GM12878 (cell line): ENCODE measurements around the gene VSIG10L2. TPM values are rescaled to one million over a fixed set of nuclear protein-coding genes. Genes with fewer than 3 reads are reported as not detected.

Source experiments
- ATAC-seq: fragments of 200-7000 bp; cut with Tn5 transposase; 3 replicates; pipeline ENCODE4 v1.9.1; 2020; ENCODE audit warnings: mild to moderate bottlenecking, moderate library complexity
- BruUV-seq: library from RNA; stranded (reverse); fragments of 400-500 nt; replicated peaks from 2 replicates; lab custom pipeline; 2021; lab: Mats Ljungman, UMichigan
- CTCF ChIA-PET: fragments of 300-600 bp; sonication (Branson Sonifier 250); formaldehyde crosslinking; extraction: SDS; loops from one replicate; lab custom pipeline; 2021; ENCODE audit warnings: inconsistent platforms; lab: Yijun Ruan, JAX
- POLR2A ChIA-PET: fragments of 350-600 bp; formaldehyde crosslinking; extraction: SDS; loops from one replicate; lab custom pipeline; 2021; ENCODE audit warnings: inconsistent platforms; lab: Charles Lee
- RAD21 ChIA-PET: fragments of 300-600 bp; sonication (Branson Sonifier 250); formaldehyde crosslinking; loops from one replicate; lab custom pipeline; 2023; ENCODE audit warnings: antibody characterized with exemption; ENCODE audit not compliant: unreplicated experiment; lab: Charles Lee
- SMC1A ChIA-PET: fragments of 300-600 bp; sonication (Branson Sonifier 250); formaldehyde crosslinking; loops from one replicate; lab custom pipeline; 2023; ENCODE audit not compliant: unreplicated experiment, uncharacterized antibody; lab: Charles Lee
- DNase-seq: peaks from one replicate; pipeline ENCODE4 v3.0.0-alpha.2; 2011; ENCODE audit warnings: low read depth, low spot score
- FAIRE-seq: peaks from 3 replicates; lab custom pipeline; 2011; peaks lifted over from hg19 to GRCh38; lab: Jason Lieb, UNC
- H2AFZ ChIP-seq: 2 replicates; pipeline ENCODE4 v1.6.0; 2011; ENCODE audit warnings: low read depth, low read length, control low read depth; ENCODE audit not compliant: control insufficient read depth
- H3K27ac ChIP-seq: 2 replicates; pipeline ENCODE4 v1.5.1; 2011; ENCODE audit warnings: control low read depth; ENCODE audit not compliant: control insufficient read depth, insufficient read depth
- H3K27me3 ChIP-seq, 2 experiments: replicated peaks in 1 of 2; 2 replicates each; pipeline versions ENCODE4 v1.6.0 to v1.6.1; 2011; ENCODE audit warnings: low read length in 1 of 2; ENCODE audit not compliant: control insufficient read depth in 2 of 2, insufficient read depth in 2 of 2
- H3K36me3 ChIP-seq, 2 experiments: 2 replicates each; pipeline ENCODE4 v1.5.1; 2011; ENCODE audit warnings: low read length in 1 of 2; ENCODE audit not compliant: control insufficient read depth in 2 of 2, insufficient read depth in 2 of 2
- H3K4me1 ChIP-seq: 2 replicates; pipeline ENCODE4 v1.6.1; 2011; ENCODE audit warnings: mild to moderate bottlenecking, low read length, moderate library complexity, mixed read lengths; ENCODE audit not compliant: control insufficient read depth, insufficient read depth
- H3K4me2 ChIP-seq: 2 replicates; pipeline ENCODE4 v1.6.0; 2011; ENCODE audit warnings: control low read depth; ENCODE audit not compliant: control insufficient read depth, insufficient read depth
- H3K4me3 ChIP-seq: fragments of 200-600 bp; sonication (generic); 2 replicates; pipeline ENCODE4 v1.5.1; 2016
- H3K79me2 ChIP-seq: 2 replicates; pipeline ENCODE4 v1.6.0; 2011; ENCODE audit warnings: low read length; ENCODE audit not compliant: control insufficient read depth, insufficient read depth
- H3K9ac ChIP-seq: 2 replicates; pipeline ENCODE4 v1.8.0; 2011; ENCODE audit warnings: low read length, control low read depth, mixed read lengths; ENCODE audit not compliant: control insufficient read depth, insufficient read depth
- H3K9me3 ChIP-seq: replicated peaks from 3 replicates; pipeline ENCODE4 v1.5.1; 2011; ENCODE audit warnings: mild to moderate bottlenecking, low read length; ENCODE audit not compliant: control insufficient read depth, insufficient read depth
- H4K20me1 ChIP-seq: 2 replicates; pipeline ENCODE4 v1.6.0; 2011; ENCODE audit not compliant: control insufficient read depth, insufficient read depth
- BRCA1 ChIP-seq: IDR thresholded peaks from 2 replicates; pipeline ENCODE4 v1.6.1; 2011; ENCODE audit warnings: low read depth, low read length, improper control_type of control experiment
- CUX1 ChIP-seq: IDR thresholded peaks from 2 replicates; pipeline ENCODE4 v1.6.1; 2012; ENCODE audit warnings: improper control_type of control experiment, low read depth, low read length; ENCODE audit not compliant: insufficient replicate concordance
- HSF1 ChIP-seq: fragments of 150-350 bp; IDR thresholded peaks from 2 replicates; pipeline ENCODE4 v1.6.1; 2014; ENCODE audit warnings: mild to moderate bottlenecking, low read depth, low read length
- MEF2B ChIP-seq: fragments of 450-650 bp; IDR thresholded peaks from 2 replicates; pipeline ENCODE4 v1.6.1; 2018; ENCODE audit warnings: mild to moderate bottlenecking, moderate library complexity; ENCODE audit not compliant: partially characterized antibody, poor library complexity, severe bottlenecking
- MXI1 ChIP-seq: fragments of 150-350 bp; IDR thresholded peaks from 2 replicates; pipeline ENCODE4 v1.6.1; 2011; ENCODE audit warnings: low read depth, mild to moderate bottlenecking, inconsistent platforms, low read length, improper control_type of control experiment
- NBN ChIP-seq: fragments of 450-650 bp; IDR thresholded peaks from 2 replicates; pipeline ENCODE4 v1.6.1; 2016
- NR2C2 ChIP-seq: IDR thresholded peaks from 2 replicates; pipeline ENCODE4 v1.6.1; 2011; ENCODE audit warnings: borderline replicate concordance, low read depth; ENCODE audit not compliant: control insufficient read depth, insufficient read length
- PAX5 ChIP-seq: IDR thresholded peaks from 2 replicates; pipeline ENCODE4 v1.6.1; 2011; ENCODE audit warnings: low read depth, low read length, borderline replicate concordance
- PML ChIP-seq: IDR thresholded peaks from 2 replicates; pipeline ENCODE4 v1.6.1; 2012; ENCODE audit warnings: low read length, inconsistent platforms
- RB1 ChIP-seq: fragments of 450-650 bp; formaldehyde crosslinking; IDR thresholded peaks from 2 replicates; pipeline ENCODE4 v1.6.1; 2017; ENCODE audit warnings: mild to moderate bottlenecking, borderline replicate concordance
- RFX5 ChIP-seq: IDR thresholded peaks from 2 replicates; pipeline ENCODE4 v1.6.1; 2011; ENCODE audit warnings: low read depth, low read length, improper control_type of control experiment
- TBL1XR1 ChIP-seq: IDR thresholded peaks from 2 replicates; pipeline ENCODE4 v1.6.1; 2012; ENCODE audit warnings: low read depth, low read length, improper control_type of control experiment
- ZNF384 ChIP-seq: IDR thresholded peaks from 2 replicates; pipeline ENCODE4 v1.6.1; 2012; ENCODE audit warnings: low read depth, mild to moderate bottlenecking, low read length, improper control_type of control experiment, borderline replicate concordance
- WGBS: methylation state at CpG from one replicate; pipeline ENCODE4 v1.1.6; 2016; ENCODE audit warnings: low lambda C conversion rate; ENCODE audit not compliant: insufficient replicate concordance, insufficient coverage; ENCODE audit errors: missing lambda C conversion rate; 5-methylcytosine and 5-hydroxymethylcytosine counted together
- in situ Hi-C: fragments of 300-500 bp; cut with MboI; formaldehyde crosslinking; loops from 9 replicates; pipeline ENCODE4 v1.14.3; 2018; ENCODE audit warnings: mixed read lengths
- intact Hi-C: fragments of 100-400 bp; cut with micrococcal nuclease; formaldehyde crosslinking; loops from one replicate; pipeline ENCODE4 v1.14.2; 2022; ENCODE audit not compliant: unreplicated experiment
- polyA plus RNA-seq, 11 experiments: library from polyadenylated mRNA; depleted of rRNA in 4 of 11; unstranded in 6 of 11; stranded (reverse) in 5 of 11; fragments of >200 nt; fragmentation: Nextera tagmentation in 4 of 11; fragmentation: Illumina TruSeq in 1 of 11; extraction: Ambion mirVana in 4 of 11; extraction: Trizol in 1 of 11; gene quantifications; 1 replicate in 1 of 11; 2 replicates in 10 of 11; pipeline versions ENCODE4 v1.2.1 to v1.2.3, GENCODE V29; 2011 to 2016; ENCODE audit warnings: inconsistent platforms in 2 of 11, missing spikeins in 2 of 11, low read depth in 1 of 11
- total RNA-seq, 4 experiments: library from RNA; depleted of rRNA in 3 of 4; stranded (reverse); fragments of >200 nt in 3 of 4; fragmentation: Illumina TruSeq in 1 of 4; extraction: Trizol in 1 of 4; gene quantifications; 2 replicates each; pipeline versions ENCODE4 v1.2.1 to v1.2.3, GENCODE V29; 2013 to 2021
- TF ChIP-seq, protein P1 (sequence below): IDR thresholded peaks from 2 replicates; pipeline ENCODE4 v1.6.1; 2011; ENCODE audit warnings: low read depth, mild to moderate bottlenecking, low read length, moderate library complexity, borderline replicate concordance; ENCODE audit errors: extremely low read depth

The VSIG10L2 gene
- total and polyA plus RNA-seq, 10 of the 15 experiments (the other 5 are each of a cell fraction or from before 2014, with no cell fraction given): 0.02 TPM; not detected in 9

- Histone ChIP-seq H3K4me2 (no peak overlapping the region), H3K4me1 (no peaks in the 10 kb centered on the region), H3K79me2 (no peaks in the 10 kb centered on the region), H3K4me3 (no peak overlapping the region), H3K9ac (no peak overlapping the region), H2AFZ (no peak overlapping the region), H3K36me3 (no peaks in the 10 kb centered on the region), H3K9me3 (no peaks in the 10 kb centered on the region; the same call in 2 of the 3 replicates), H4K20me1 (no peaks in the 10 kb centered on the region), H3K27ac (no peak overlapping the region), H3K27me3 (peaks cover 0 to 2% of the 10 kb centered on the region in 2 experiments; a peak in 1 of 4 replicates)
- POLR2A ChIA-PET: interaction anchor here (0.6 to 0.9 kb wide), 2 partner anchors 14 to 46 kb away, joined by 3 to 4 read pairs; no protein-coding TSS in a partner anchor
- ATAC-seq: no peak
- FAIRE-seq: no peak
- no TSS peak for BruUV-seq
- intact Hi-C loops (no loop called here), in situ Hi-C loops (no loop called here)
- RAD21 ChIA-PET: interaction anchor here (0.6 to 0.8 kb wide), 2 partner anchors 15 to 51 kb away, joined by 3 to 4 read pairs; no protein-coding TSS in a partner anchor
- CTCF ChIA-PET: interaction anchor here (1.5 kb wide), 1 partner anchor 10 kb away, joined by 4 read pairs; no protein-coding TSS in a partner anchor
- SMC1A ChIA-PET: interaction anchor here (1.7 kb wide), 1 partner anchor 14 kb away, joined by 6 read pairs; no protein-coding TSS in a partner anchor
- no peak for DNase-seq
- WGBS: 25% methylated on average over 5 of the region's 5 CpGs
- TF ChIP-seq NBN (no peak), MXI1 (no peak), RFX5 (no peak), PAX5 (no peak), BRCA1 (no peak), NR2C2 (no peak), TBL1XR1 (no peak), HSF1 (no peak), CUX1 (no peak), PML (no peak), ZNF384 (no peak), RB1 (no peak), MEF2B (no peak)
- TF ChIP-seq, protein P1, sequence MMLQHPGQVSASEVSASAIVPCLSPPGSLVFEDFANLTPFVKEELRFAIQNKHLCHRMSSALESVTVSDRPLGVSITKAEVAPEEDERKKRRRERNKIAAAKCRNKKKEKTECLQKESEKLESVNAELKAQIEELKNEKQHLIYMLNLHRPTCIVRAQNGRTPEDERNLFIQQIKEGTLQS: no peak
Observed at GRCh38 chr11:125987066-125987641, 41.3 kb downstream of the VSIG10L2 start.
